ENCODE results near the gene SIGLECL1.

DNA sequence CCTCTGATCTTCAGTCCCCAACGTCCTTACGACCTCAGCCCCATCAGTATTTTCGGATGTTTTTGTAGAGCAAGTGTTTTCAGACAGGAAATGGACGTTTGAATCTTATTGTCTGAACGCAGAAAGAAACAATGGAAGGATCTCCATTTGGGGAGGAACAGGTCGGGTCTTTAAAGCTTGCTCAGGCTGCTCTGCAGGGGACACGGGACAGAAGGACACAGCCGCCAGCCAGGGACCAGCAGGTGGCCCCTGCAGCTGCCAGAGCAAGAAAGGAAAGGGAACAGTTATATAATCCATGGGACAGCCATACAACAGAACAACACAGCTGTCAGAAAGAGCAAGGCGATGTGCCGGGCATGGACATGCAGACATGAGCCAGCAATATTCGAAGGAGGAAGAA, 42.1 kb downstream of the SIGLECL1 start:
- TF ChIP-seq, protein P1, sequence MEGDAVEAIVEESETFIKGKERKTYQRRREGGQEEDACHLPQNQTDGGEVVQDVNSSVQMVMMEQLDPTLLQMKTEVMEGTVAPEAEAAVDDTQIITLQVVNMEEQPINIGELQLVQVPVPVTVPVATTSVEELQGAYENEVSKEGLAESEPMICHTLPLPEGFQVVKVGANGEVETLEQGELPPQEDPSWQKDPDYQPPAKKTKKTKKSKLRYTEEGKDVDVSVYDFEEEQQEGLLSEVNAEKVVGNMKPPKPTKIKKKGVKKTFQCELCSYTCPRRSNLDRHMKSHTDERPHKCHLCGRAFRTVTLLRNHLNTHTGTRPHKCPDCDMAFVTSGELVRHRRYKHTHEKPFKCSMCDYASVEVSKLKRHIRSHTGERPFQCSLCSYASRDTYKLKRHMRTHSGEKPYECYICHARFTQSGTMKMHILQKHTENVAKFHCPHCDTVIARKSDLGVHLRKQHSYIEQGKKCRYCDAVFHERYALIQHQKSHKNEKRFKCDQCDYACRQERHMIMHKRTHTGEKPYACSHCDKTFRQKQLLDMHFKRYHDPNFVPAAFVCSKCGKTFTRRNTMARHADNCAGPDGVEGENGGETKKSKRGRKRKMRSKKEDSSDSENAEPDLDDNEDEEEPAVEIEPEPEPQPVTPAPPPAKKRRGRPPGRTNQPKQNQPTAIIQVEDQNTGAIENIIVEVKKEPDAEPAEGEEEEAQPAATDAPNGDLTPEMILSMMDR (conservative IDR thresholded peaks at IDR 0.05; ENCODE audit: low read depth in 2 of 2): no peak
- TF ChIP-seq, protein P2, sequence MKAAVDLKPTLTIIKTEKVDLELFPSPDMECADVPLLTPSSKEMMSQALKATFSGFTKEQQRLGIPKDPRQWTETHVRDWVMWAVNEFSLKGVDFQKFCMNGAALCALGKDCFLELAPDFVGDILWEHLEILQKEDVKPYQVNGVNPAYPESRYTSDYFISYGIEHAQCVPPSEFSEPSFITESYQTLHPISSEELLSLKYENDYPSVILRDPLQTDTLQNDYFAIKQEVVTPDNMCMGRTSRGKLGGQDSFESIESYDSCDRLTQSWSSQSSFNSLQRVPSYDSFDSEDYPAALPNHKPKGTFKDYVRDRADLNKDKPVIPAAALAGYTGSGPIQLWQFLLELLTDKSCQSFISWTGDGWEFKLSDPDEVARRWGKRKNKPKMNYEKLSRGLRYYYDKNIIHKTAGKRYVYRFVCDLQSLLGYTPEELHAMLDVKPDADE (IDR thresholded peaks at IDR 0.05): peak; percentile 61
- TF ChIP-seq POLR2AphosphoS5 (IDR thresholded peaks at IDR 0.05; ENCODE audit: low read depth) (no peak), EZH2 (IDR thresholded peaks at IDR 0.05; ENCODE audit: low read depth, unreplicated experiment) (no peak), JUNB (IDR thresholded peaks at IDR 0.05; ENCODE audit: unreplicated experiment) (no peak), EZH2phosphoT487 (IDR thresholded peaks at IDR 0.05; ENCODE audit: unreplicated experiment) (no peak), CREB1 (CRISPR knock-in tag; IDR thresholded peaks at IDR 0.05; ENCODE audit: low read depth) (no peak), ZNF331 (CRISPR knock-in tag; IDR thresholded peaks at IDR 0.05; ENCODE audit: low read depth) (no peak)
- TF ChIP-seq, protein P3, sequence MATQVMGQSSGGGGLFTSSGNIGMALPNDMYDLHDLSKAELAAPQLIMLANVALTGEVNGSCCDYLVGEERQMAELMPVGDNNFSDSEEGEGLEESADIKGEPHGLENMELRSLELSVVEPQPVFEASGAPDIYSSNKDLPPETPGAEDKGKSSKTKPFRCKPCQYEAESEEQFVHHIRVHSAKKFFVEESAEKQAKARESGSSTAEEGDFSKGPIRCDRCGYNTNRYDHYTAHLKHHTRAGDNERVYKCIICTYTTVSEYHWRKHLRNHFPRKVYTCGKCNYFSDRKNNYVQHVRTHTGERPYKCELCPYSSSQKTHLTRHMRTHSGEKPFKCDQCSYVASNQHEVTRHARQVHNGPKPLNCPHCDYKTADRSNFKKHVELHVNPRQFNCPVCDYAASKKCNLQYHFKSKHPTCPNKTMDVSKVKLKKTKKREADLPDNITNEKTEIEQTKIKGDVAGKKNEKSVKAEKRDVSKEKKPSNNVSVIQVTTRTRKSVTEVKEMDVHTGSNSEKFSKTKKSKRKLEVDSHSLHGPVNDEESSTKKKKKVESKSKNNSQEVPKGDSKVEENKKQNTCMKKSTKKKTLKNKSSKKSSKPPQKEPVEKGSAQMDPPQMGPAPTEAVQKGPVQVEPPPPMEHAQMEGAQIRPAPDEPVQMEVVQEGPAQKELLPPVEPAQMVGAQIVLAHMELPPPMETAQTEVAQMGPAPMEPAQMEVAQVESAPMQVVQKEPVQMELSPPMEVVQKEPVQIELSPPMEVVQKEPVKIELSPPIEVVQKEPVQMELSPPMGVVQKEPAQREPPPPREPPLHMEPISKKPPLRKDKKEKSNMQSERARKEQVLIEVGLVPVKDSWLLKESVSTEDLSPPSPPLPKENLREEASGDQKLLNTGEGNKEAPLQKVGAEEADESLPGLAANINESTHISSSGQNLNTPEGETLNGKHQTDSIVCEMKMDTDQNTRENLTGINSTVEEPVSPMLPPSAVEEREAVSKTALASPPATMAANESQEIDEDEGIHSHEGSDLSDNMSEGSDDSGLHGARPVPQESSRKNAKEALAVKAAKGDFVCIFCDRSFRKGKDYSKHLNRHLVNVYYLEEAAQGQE (IDR thresholded peaks at IDR 0.05; ENCODE audit: unreplicated experiment): no peak

Data from GM23338 (cell line).